ENCODE data around the gene PTGDR.

- TF ChIP-seq POLR2A (IDR thresholded peaks at IDR 0.05) (no peak), CTCF (IDR thresholded peaks at IDR 0.05) (no peak)
Observed at GRCh38 chr14:52304248-52304904, 36.9 kb downstream of the PTGDR start.
